K562 (cell line): Measurements from ENCODE around the gene BNIPL. TPM values are rescaled to one million over a fixed set of nuclear protein-coding genes. Genes with fewer than 3 reads are reported as not detected.

Source experiments
- CCAR2 ChIP-seq: fragments of 200-400 bp; formaldehyde crosslinking; IDR thresholded peaks from 2 replicates; pipeline ENCODE4 v1.6.1; 2017; ENCODE audit warnings: mild to moderate bottlenecking, low read depth, low read length
- EP300 ChIP-seq: IDR thresholded peaks from 2 replicates; pipeline ENCODE4 v1.6.1; 2012; ENCODE audit warnings: low read length, improper control_type of control experiment
- EP400 ChIP-seq: fragments of 450-650 bp; IDR thresholded peaks from 2 replicates; pipeline ENCODE4 v1.6.1; 2017; ENCODE audit warnings: antibody characterized with exemption, mild to moderate bottlenecking, moderate library complexity
- HDAC6 ChIP-seq: IDR thresholded peaks from 2 replicates; pipeline ENCODE4 v1.6.1; 2012; ENCODE audit warnings: low read depth, mild to moderate bottlenecking, control low read depth, inconsistent platforms, low read length, moderate library complexity
- LCOR ChIP-seq: sonication (generic); formaldehyde crosslinking; IDR thresholded peaks from 2 replicates; pipeline ENCODE4 v1.8.0; 2022; ENCODE audit warnings: mild to moderate bottlenecking, missing genetic modification reagents
- RBBP5 ChIP-seq: fragments of 200-600 bp; sonication (generic); IDR thresholded peaks from 2 replicates; pipeline ENCODE4 v1.6.1; 2012; ENCODE audit warnings: borderline replicate concordance, mild to moderate bottlenecking, low read length, control low read depth, inconsistent platforms; ENCODE audit not compliant: insufficient read depth, poor library complexity, severe bottlenecking
- RBM15 ChIP-seq: fragments of 200-400 bp; formaldehyde crosslinking; IDR thresholded peaks from 2 replicates; pipeline ENCODE4 v1.6.1; 2018; ENCODE audit warnings: mild to moderate bottlenecking, low read length, moderate library complexity; ENCODE audit not compliant: insufficient read depth
- RBM34 ChIP-seq: fragments of 200-400 bp; formaldehyde crosslinking; IDR thresholded peaks from 2 replicates; pipeline ENCODE4 v1.6.1; 2018; ENCODE audit warnings: low read length, borderline replicate concordance; ENCODE audit not compliant: insufficient read depth
- TAF7 ChIP-seq: fragments of 450-650 bp; IDR thresholded peaks from 2 replicates; pipeline ENCODE4 v1.6.1; 2016; ENCODE audit warnings: missing genetic modification characterization, missing compliant biosample characterization
- TCF3 ChIP-seq: sonication (generic); formaldehyde crosslinking; IDR thresholded peaks from 2 replicates; pipeline ENCODE4 v1.4.0; 2020; ENCODE audit warnings: mild to moderate bottlenecking, missing genetic modification reagents
- ZNF184 ChIP-seq: sonication (generic); formaldehyde crosslinking; IDR thresholded peaks from 2 replicates; pipeline ENCODE4 v1.5.0; 2020; ENCODE audit warnings: missing genetic modification reagents
- ZNF23 ChIP-seq: fragments of 250-450 bp; sonication (Bioruptor Pico); IDR thresholded peaks from 2 replicates; pipeline ENCODE4 v1.4.0; 2020; ENCODE audit warnings: mild to moderate bottlenecking
- ZNF24 ChIP-seq: fragments of 450-650 bp; IDR thresholded peaks from 2 replicates; pipeline ENCODE4 v1.6.1; 2016
- ZNF445 ChIP-seq: fragments of 250-450 bp; sonication (Bioruptor Pico); IDR thresholded peaks from 2 replicates; pipeline ENCODE4 v1.4.0; 2020; ENCODE audit warnings: low read depth, mild to moderate bottlenecking, moderate library complexity
- ZNF707 ChIP-seq: fragments of 250-450 bp; sonication (Bioruptor Pico); conservative IDR thresholded peaks from 2 replicates; pipeline ENCODE4 v1.8.0; 2022; ENCODE audit warnings: inconsistent platforms, mild to moderate bottlenecking, moderate library complexity
- ZNF717 ChIP-seq: fragments of 250-450 bp; sonication (Bioruptor Pico); IDR thresholded peaks from 2 replicates; pipeline ENCODE4 v1.5.0; 2021
- ZNF764 ChIP-seq: fragments of 250-450 bp; sonication (Bioruptor Pico); IDR thresholded peaks from 2 replicates; pipeline ENCODE4 v1.4.0; 2020; ENCODE audit warnings: low read depth, mild to moderate bottlenecking, moderate library complexity
- ZNF77 ChIP-seq: fragments of 250-450 bp; sonication (Bioruptor Pico); IDR thresholded peaks from 2 replicates; pipeline ENCODE4 v1.5.0; 2020
- polyA plus RNA-seq, 8 experiments: library from polyadenylated mRNA; depleted of rRNA in 4 of 8; stranded (reverse) in 5 of 8; unstranded in 3 of 8; fragments of >200 nt; fragmentation: Nextera tagmentation in 2 of 8; fragmentation: Illumina TruSeq in 1 of 8; extraction: Ambion mirVana in 2 of 8; extraction: Trizol in 1 of 8; gene quantifications; 2 replicates each; pipeline versions ENCODE4 v1.2.1 to v1.2.3, GENCODE V29; 2011 to 2014; ENCODE audit warnings: inconsistent platforms in 1 of 8, missing spikeins in 1 of 8
- total RNA-seq, 7 experiments: library from RNA; depleted of rRNA in 6 of 7; stranded (reverse); fragments of >200 nt in 6 of 7; fragmentation: Illumina TruSeq in 2 of 7; extraction: Trizol in 2 of 7; gene quantifications; 2 replicates each; pipeline versions ENCODE4 v1.2.1 to v1.2.3, GENCODE V29; 2011 to 2021; ENCODE audit warnings: low replicate concordance in 1 of 7
- TF ChIP-seq, protein P1 (sequence below), 2 experiments: fragments of 450-650 bp; IDR thresholded peaks; 2 replicates each; pipeline ENCODE4 v1.6.1; 2018; ENCODE audit warnings: mild to moderate bottlenecking in 2 of 2, low read depth in 1 of 2; ENCODE audit not compliant: partially characterized antibody in 2 of 2
- TF ChIP-seq, protein P2 (sequence below): sonication (generic); formaldehyde crosslinking; IDR thresholded peaks from 2 replicates; pipeline ENCODE4 v1.8.0; 2022; ENCODE audit warnings: missing genetic modification reagents, mild to moderate bottlenecking, borderline replicate concordance
- TF ChIP-seq, protein P3 (sequence below): fragments of 250-450 bp; sonication (Bioruptor Pico); IDR thresholded peaks from 2 replicates; pipeline ENCODE4 v1.8.0; 2021; ENCODE audit warnings: borderline replicate concordance, mild to moderate bottlenecking, moderate library complexity; ENCODE audit not compliant: poor library complexity, severe bottlenecking
- TF ChIP-seq, protein P4 (sequence below): sonication (generic); formaldehyde crosslinking; IDR thresholded peaks from 2 replicates; pipeline ENCODE4 v1.8.0; 2022; ENCODE audit warnings: mild to moderate bottlenecking, low read depth, missing genetic modification reagents

BNIPL gene
- total and polyA plus RNA-seq, 9 of the 15 experiments (the other 6 are each of a cell fraction or from before 2014, with no cell fraction given): 0.08 to 1.4 (median 0.68) TPM

DNA sequence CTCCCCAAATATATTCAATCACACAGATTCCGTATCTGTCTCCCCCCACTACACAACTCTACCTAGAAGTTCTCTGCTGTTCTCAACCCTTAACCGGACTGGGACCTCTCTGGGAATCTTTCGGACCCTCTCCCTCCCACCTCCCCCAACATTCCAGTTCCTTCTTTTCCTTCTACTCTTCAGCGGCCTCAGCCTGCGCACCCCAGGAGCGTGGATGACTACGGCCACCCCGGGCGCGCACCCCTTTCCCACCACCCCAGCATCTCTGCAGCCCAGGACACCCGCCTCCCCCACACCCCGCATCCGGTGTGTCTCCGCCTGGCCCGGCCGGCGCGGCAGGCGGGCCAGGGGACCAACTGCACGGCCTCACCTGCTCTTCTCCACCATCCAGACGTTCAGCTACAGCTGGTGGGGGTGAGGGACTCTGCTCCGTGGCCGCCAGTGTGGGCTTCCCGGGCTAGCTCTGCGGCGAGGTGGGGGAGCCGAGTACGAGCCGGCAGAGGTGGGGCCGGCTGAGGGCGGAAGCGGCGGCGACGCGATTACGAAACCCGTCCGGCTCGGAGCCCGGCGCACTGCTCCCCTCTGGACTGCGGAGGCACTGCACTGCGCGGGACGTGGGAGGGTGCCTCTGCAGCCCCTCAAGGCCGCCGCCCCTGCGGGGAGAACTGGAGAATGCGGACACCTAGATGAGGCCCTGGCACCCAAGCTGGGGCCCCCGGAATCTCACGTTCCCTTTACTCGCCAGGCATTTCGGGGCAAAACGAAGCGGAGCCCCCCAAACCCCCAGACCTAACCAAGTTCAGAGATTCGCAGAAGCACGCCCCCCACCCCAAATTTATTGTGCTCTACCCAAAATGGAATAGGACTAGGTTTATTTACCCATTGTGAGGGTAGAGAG is 23.0 kb downstream of the BNIPL start, which contains the start of gene CDC42SE1 (continued):
- TF ChIP-seq, protein P1, sequence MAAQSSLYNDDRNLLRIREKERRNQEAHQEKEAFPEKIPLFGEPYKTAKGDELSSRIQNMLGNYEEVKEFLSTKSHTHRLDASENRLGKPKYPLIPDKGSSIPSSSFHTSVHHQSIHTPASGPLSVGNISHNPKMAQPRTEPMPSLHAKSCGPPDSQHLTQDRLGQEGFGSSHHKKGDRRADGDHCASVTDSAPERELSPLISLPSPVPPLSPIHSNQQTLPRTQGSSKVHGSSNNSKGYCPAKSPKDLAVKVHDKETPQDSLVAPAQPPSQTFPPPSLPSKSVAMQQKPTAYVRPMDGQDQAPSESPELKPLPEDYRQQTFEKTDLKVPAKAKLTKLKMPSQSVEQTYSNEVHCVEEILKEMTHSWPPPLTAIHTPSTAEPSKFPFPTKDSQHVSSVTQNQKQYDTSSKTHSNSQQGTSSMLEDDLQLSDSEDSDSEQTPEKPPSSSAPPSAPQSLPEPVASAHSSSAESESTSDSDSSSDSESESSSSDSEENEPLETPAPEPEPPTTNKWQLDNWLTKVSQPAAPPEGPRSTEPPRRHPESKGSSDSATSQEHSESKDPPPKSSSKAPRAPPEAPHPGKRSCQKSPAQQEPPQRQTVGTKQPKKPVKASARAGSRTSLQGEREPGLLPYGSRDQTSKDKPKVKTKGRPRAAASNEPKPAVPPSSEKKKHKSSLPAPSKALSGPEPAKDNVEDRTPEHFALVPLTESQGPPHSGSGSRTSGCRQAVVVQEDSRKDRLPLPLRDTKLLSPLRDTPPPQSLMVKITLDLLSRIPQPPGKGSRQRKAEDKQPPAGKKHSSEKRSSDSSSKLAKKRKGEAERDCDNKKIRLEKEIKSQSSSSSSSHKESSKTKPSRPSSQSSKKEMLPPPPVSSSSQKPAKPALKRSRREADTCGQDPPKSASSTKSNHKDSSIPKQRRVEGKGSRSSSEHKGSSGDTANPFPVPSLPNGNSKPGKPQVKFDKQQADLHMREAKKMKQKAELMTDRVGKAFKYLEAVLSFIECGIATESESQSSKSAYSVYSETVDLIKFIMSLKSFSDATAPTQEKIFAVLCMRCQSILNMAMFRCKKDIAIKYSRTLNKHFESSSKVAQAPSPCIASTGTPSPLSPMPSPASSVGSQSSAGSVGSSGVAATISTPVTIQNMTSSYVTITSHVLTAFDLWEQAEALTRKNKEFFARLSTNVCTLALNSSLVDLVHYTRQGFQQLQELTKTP (IDR thresholded peaks at IDR 0.05; ENCODE audit: low read depth in 1 of 2, partially characterized antibody in 2 of 2): peak in 1 of 2 experiments; percentile 13
- TF ChIP-seq, protein P2, sequence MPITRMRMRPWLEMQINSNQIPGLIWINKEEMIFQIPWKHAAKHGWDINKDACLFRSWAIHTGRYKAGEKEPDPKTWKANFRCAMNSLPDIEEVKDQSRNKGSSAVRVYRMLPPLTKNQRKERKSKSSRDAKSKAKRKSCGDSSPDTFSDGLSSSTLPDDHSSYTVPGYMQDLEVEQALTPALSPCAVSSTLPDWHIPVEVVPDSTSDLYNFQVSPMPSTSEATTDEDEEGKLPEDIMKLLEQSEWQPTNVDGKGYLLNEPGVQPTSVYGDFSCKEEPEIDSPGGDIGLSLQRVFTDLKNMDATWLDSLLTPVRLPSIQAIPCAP (CRISPR knock-in tag): no peak
- TF ChIP-seq ZNF24: no peak
- no peak for TF ChIP-seq CCAR2
- TF ChIP-seq, protein P3, sequence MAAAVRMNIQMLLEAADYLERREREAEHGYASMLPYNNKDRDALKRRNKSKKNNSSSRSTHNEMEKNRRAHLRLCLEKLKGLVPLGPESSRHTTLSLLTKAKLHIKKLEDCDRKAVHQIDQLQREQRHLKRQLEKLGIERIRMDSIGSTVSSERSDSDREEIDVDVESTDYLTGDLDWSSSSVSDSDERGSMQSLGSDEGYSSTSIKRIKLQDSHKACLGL (CRISPR knock-in tag): no peak
- no peak for TF ChIP-seq TAF7
- no peak for TF ChIP-seq ZNF764 (CRISPR knock-in tag)
- no peak for TF ChIP-seq HDAC6
- no peak for TF ChIP-seq ZNF445
- peak; percentile 37; the same call in 1 of the 2 replicates for TF ChIP-seq EP300
- no peak for TF ChIP-seq RBM15
- TF ChIP-seq ZNF23: no peak
- TF ChIP-seq ZNF77 (CRISPR knock-in tag): no peak
- peak; percentile 73 for TF ChIP-seq RBBP5
- peak; percentile 85 for TF ChIP-seq EP400
- no peak for TF ChIP-seq ZNF707 (CRISPR knock-in tag)
- TF ChIP-seq ZNF184 (CRISPR knock-in tag): no peak
- no peak for TF ChIP-seq TCF3 (CRISPR knock-in tag)
- 0 out of 2 replicates have a peak, but pooled peaks have one; percentile 40 for TF ChIP-seq LCOR (CRISPR knock-in tag)
- 0 out of 2 replicates have a peak, but pooled peaks have one; percentile 46 for TF ChIP-seq RBM34
- no peak for TF ChIP-seq ZNF717 (CRISPR knock-in tag)
- TF ChIP-seq, protein P4, sequence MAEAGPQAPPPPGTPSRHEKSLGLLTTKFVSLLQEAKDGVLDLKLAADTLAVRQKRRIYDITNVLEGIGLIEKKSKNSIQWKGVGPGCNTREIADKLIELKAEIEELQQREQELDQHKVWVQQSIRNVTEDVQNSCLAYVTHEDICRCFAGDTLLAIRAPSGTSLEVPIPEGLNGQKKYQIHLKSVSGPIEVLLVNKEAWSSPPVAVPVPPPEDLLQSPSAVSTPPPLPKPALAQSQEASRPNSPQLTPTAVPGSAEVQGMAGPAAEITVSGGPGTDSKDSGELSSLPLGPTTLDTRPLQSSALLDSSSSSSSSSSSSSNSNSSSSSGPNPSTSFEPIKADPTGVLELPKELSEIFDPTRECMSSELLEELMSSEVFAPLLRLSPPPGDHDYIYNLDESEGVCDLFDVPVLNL (CRISPR knock-in tag): no peak
